GM12875 (cell line): ENCODE data around the gene MMP11.

ENCODE experiments used
- H3K4me3 ChIP-seq: one replicate; pipeline ENCODE4 v1.5.1; 2011; ENCODE audit warnings: low read depth, low read length, control low read depth
- TF ChIP-seq, protein P1 (sequence below): IDR thresholded peaks from 2 replicates; pipeline ENCODE4 v1.5.1; 2011; ENCODE audit warnings: low read depth, mild to moderate bottlenecking, control low read depth, inconsistent platforms, low read length, moderate library complexity, borderline replicate concordance; ENCODE audit not compliant: insufficient read depth

MMP11 gene

DNA sequence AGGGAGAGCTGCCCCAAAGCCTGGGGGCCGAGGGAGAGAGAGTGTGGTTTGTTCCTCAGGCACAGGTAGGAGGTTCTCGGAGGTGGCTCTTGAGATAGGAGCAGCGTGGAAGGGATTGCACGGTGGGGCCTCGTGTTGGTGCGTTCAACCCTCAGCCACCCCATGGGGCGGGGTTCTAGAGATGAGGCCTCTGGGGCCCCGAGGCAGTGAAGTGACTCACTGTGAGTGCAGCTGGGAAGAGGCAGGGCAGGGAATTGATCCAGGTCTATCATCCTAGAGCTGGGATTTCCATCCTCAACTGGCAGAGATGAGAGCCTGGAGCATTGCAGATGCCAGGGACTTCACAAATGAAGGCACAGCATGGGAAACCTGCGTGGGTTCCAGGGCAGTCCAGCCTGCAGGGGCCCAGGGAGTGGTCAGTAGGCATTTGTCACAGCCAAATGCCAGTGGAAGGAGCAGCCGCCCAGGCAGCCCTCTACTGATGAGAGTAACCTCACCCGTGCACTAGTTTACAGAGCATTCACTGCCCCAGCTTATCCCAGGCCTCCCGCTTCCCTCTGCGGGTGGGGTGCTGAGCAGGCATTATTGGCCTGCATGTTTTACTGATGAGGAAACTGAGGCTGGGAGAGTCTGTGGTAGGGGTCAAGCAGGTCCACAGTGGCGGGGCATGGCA lies 9.0 kb downstream of the MMP11 start:
- no peak overlapping the region for H3K4me3 ChIP-seq
- TF ChIP-seq, protein P1, sequence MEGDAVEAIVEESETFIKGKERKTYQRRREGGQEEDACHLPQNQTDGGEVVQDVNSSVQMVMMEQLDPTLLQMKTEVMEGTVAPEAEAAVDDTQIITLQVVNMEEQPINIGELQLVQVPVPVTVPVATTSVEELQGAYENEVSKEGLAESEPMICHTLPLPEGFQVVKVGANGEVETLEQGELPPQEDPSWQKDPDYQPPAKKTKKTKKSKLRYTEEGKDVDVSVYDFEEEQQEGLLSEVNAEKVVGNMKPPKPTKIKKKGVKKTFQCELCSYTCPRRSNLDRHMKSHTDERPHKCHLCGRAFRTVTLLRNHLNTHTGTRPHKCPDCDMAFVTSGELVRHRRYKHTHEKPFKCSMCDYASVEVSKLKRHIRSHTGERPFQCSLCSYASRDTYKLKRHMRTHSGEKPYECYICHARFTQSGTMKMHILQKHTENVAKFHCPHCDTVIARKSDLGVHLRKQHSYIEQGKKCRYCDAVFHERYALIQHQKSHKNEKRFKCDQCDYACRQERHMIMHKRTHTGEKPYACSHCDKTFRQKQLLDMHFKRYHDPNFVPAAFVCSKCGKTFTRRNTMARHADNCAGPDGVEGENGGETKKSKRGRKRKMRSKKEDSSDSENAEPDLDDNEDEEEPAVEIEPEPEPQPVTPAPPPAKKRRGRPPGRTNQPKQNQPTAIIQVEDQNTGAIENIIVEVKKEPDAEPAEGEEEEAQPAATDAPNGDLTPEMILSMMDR = no peak

- TF ChIP-seq, protein P1 = no peak
These were observed 9.6 kb downstream of the MMP11 start for GRCh38 chr22:23782252-23782651.

DNA sequence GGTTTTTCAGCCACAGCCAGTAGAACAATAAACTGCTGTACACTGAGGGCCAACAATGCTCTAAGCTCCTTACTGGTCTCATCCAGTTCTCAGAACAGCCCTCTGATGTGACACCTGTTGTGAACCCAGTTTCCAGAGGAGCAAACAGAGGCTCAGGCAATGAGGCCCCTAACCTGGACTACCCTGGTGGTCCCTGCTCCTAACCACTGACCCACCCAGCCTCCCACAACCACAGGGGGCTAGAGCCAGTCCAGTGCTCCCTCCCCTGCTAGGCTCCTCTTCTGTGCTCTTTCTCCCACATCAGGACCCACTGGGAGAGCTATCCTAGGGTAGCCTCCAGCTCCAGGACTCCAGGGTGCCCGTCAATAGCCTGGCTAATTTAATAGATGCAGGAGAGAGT lies 10.1 kb downstream of the MMP11 start:
- H3K4me3 ChIP-seq = no peak overlapping the region
- TF ChIP-seq, protein P1 = no peak

More at GRCh38 chr22:23782252-23782651, 9.6 kb downstream of the MMP11 start:
- no peak overlapping the region for H3K4me3 ChIP-seq

GRCh38 chr22:23783265-23784150 lies 10.9 kb downstream of the MMP11 start:
- TF ChIP-seq, protein P1 = no peak
- no peak overlapping the region for H3K4me3 ChIP-seq

GRCh38 chr22:23784215-23784732 lies 11.6 kb downstream of the MMP11 start:
- TF ChIP-seq, protein P1 = no peak
- no peak overlapping the region for H3K4me3 ChIP-seq

DNA sequence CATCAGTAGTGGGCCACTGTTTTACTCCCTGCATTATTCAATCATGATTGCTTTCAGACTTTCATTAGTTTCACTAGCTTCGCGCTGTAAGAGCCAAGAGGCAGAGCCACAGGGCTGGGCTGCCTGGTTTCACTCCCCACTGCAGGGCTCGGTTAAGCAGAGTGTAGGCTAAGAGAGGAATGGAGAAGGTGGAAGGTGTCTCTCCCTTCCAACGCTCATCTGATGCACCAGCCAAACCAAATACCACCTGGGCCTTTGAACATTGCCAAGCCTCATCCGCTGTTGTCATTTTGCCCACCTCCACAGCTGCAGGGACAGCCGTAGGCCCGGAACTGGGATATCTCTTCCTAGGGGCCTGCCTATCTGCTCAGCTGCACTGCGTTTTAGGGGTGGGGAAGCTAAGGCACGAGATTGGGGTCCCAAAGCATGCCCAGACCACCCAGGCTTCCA lies 13.6 kb downstream of the MMP11 start:
- TF ChIP-seq, protein P1 = no peak
- peak overlapping the region; percentile 78 for H3K4me3 ChIP-seq
